K562 (cell line): Measurements from ENCODE around the gene TMEM267. TPM values are rescaled to one million over a fixed set of nuclear protein-coding genes. Genes with fewer than 3 reads are reported as not detected.

Source experiments
- FOXM1 ChIP-seq, 2 experiments: fragments of 450-650 bp in 1 of 2; sonication (generic) in 1 of 2; formaldehyde crosslinking in 1 of 2; IDR thresholded peaks; 2 replicates each; pipeline versions ENCODE4 v1.6.1 to v1.9.0; 2017 to 2022; ENCODE audit warnings: low read depth in 2 of 2, mild to moderate bottlenecking in 2 of 2, missing genetic modification reagents in 1 of 2, moderate library complexity in 1 of 2
- FUS ChIP-seq: fragments of 200-400 bp; formaldehyde crosslinking; optimal IDR thresholded peaks from 2 replicates; pipeline ENCODE3; 2017; ENCODE audit warnings: low read depth, low read length
- MCM3 ChIP-seq: fragments of 450-650 bp; IDR thresholded peaks from 2 replicates; pipeline ENCODE4 v1.6.1; 2016
- MYBL2 ChIP-seq, 2 experiments: fragments of 450-650 bp in 1 of 2; sonication (generic) in 1 of 2; formaldehyde crosslinking in 1 of 2; IDR thresholded peaks; 2 replicates each; pipeline versions ENCODE4 v1.6.1 to v1.8.1; 2017 to 2022; ENCODE audit warnings: borderline replicate concordance in 1 of 2, inconsistent platforms in 1 of 2, low read depth in 1 of 2, mild to moderate bottlenecking in 1 of 2, missing genetic modification reagents in 1 of 2, moderate library complexity in 1 of 2
- OTX1 ChIP-seq: fragments of 450-650 bp; formaldehyde crosslinking; IDR thresholded peaks from 2 replicates; pipeline ENCODE4 v1.4.0; 2022; ENCODE audit warnings: mild to moderate bottlenecking
- PATZ1 ChIP-seq: fragments of 250-450 bp; sonication (Bioruptor Pico); IDR thresholded peaks from 2 replicates; pipeline ENCODE4 v1.5.0; 2020; ENCODE audit warnings: mild to moderate bottlenecking, borderline replicate concordance
- PCBP1 ChIP-seq: fragments of 200-400 bp; formaldehyde crosslinking; IDR thresholded peaks from 2 replicates; pipeline ENCODE4 v1.6.1; 2018; ENCODE audit warnings: mild to moderate bottlenecking, low read depth, low read length; ENCODE audit not compliant: poor library complexity, severe bottlenecking
- POLR2G ChIP-seq: fragments of 200-400 bp; formaldehyde crosslinking; IDR thresholded peaks from 2 replicates; pipeline ENCODE4 v1.6.1; 2017; ENCODE audit warnings: low read depth, mild to moderate bottlenecking, antibody characterized with exemption, low read length, moderate library complexity
- POLR2H ChIP-seq: IDR thresholded peaks from 2 replicates; pipeline ENCODE4 v1.6.1; 2016; ENCODE audit warnings: missing genetic modification characterization, low read depth, mild to moderate bottlenecking, control low read depth, missing compliant biosample characterization, moderate library complexity
- RFX5 ChIP-seq: IDR thresholded peaks from 2 replicates; pipeline ENCODE4 v1.6.1; 2011; ENCODE audit warnings: low read depth, mild to moderate bottlenecking, improper control_type of control experiment, low read length
- SNRNP70 ChIP-seq: fragments of 200-400 bp; formaldehyde crosslinking; optimal IDR thresholded peaks from 2 replicates; pipeline ENCODE3; 2017; ENCODE audit warnings: low read depth, low read length
- SPI1 ChIP-seq: IDR thresholded peaks from 2 replicates; pipeline ENCODE4 v1.6.1; 2011; ENCODE audit warnings: low read depth, low read length, control low read depth, borderline replicate concordance
- STAG1 ChIP-seq: sonication (generic); formaldehyde crosslinking; IDR thresholded peaks from 2 replicates; pipeline ENCODE4 v1.5.0; 2020; ENCODE audit warnings: missing genetic modification reagents, borderline replicate concordance
- U2AF1 ChIP-seq: fragments of 200-400 bp; formaldehyde crosslinking; optimal IDR thresholded peaks from 2 replicates; pipeline ENCODE3; 2017; ENCODE audit warnings: mild to moderate bottlenecking, low read depth, low read length, moderate library complexity
- XRCC5 ChIP-seq: fragments of 200-400 bp; formaldehyde crosslinking; IDR thresholded peaks from 2 replicates; pipeline ENCODE4 v1.6.1; 2017; ENCODE audit warnings: low read depth, mild to moderate bottlenecking, low read length
- ZBTB11 ChIP-seq, 3 experiments: fragments of 200-800 bp in 1 of 3; fragments of 250-450 bp in 1 of 3; fragments of 450-650 bp in 1 of 3; sonication (Bioruptor Pico) in 1 of 3; sonication (Bioruptor generic) in 1 of 3; formaldehyde crosslinking in 1 of 3; IDR thresholded peaks; 2 replicates each; pipeline versions ENCODE4 v1.6.1 to v1.8.0; 2016 to 2022; ENCODE audit warnings: mild to moderate bottlenecking in 2 of 3, missing genetic modification characterization in 2 of 3, missing compliant biosample characterization in 1 of 3, moderate library complexity in 1 of 3
- ZNF280B ChIP-seq: fragments of 250-450 bp; sonication (Bioruptor Pico); IDR thresholded peaks from 2 replicates; pipeline ENCODE4 v1.5.1; 2021; ENCODE audit warnings: mild to moderate bottlenecking
- ZNF583 ChIP-seq: fragments of 250-450 bp; sonication (Bioruptor Pico); IDR thresholded peaks from 2 replicates; pipeline ENCODE4 v1.4.0; 2020
- ZSCAN32 ChIP-seq: fragments of 450-650 bp; formaldehyde crosslinking; IDR thresholded peaks from 2 replicates; pipeline ENCODE4 v1.4.0; 2020; ENCODE audit warnings: mild to moderate bottlenecking, moderate library complexity
- polyA plus RNA-seq, 8 experiments: library from polyadenylated mRNA; depleted of rRNA in 4 of 8; stranded (reverse) in 5 of 8; unstranded in 3 of 8; fragments of >200 nt; fragmentation: Nextera tagmentation in 2 of 8; fragmentation: Illumina TruSeq in 1 of 8; extraction: Ambion mirVana in 2 of 8; extraction: Trizol in 1 of 8; gene quantifications; 2 replicates each; pipeline versions ENCODE4 v1.2.1 to v1.2.3, GENCODE V29; 2011 to 2014; ENCODE audit warnings: inconsistent platforms in 1 of 8, missing spikeins in 1 of 8
- total RNA-seq, 7 experiments: library from RNA; depleted of rRNA in 6 of 7; stranded (reverse); fragments of >200 nt in 6 of 7; fragmentation: Illumina TruSeq in 2 of 7; extraction: Trizol in 2 of 7; gene quantifications; 2 replicates each; pipeline versions ENCODE4 v1.2.1 to v1.2.3, GENCODE V29; 2011 to 2021; ENCODE audit warnings: low replicate concordance in 1 of 7

Gene TMEM267
- total and polyA plus RNA-seq, 9 of the 15 experiments (the other 6 are each of a cell fraction or from before 2014, with no cell fraction given) = 8.1 to 61.1 (median 17.8) TPM

GRCh38 chr5:43483298-43484105 is at the start of gene TMEM267 (continued):
- TF ChIP-seq ZBTB11 (CRISPR knock-in tag; IDR thresholded peaks at IDR 0.05) (no peak), ZNF280B (CRISPR knock-in tag) (no peak), ZSCAN32 (peak; percentile 56; the same call in 1 of the 2 replicates), PATZ1 (CRISPR knock-in tag) (no peak; the same call in 1 of the 2 replicates), SNRNP70 (no peak), SPI1 (no peak), U2AF1 (no peak), FUS (no peak), POLR2H (peak; percentile 97), POLR2G (peak; percentile 99), FOXM1 (IDR thresholded peaks at IDR 0.05; ENCODE audit: low read depth) (no peak), FOXM1 (CRISPR knock-in tag; IDR thresholded peaks at IDR 0.05; ENCODE audit: low read depth) (peak; percentile 59; the same call in 1 of the 2 replicates), RFX5 (no peak), MCM3 (no peak), ZNF583 (0 out of 2 replicates have a peak, but pooled peaks have one; percentile 11), STAG1 (0 out of 2 replicates have a peak, but pooled peaks have one; percentile 37), OTX1 (CRISPR knock-in tag) (no peak), XRCC5 (no peak), PCBP1 (peak; percentile 77), MYBL2 (IDR thresholded peaks at IDR 0.05; ENCODE audit: low read depth) (peak; percentile 59), MYBL2 (CRISPR knock-in tag; IDR thresholded peaks at IDR 0.05; ENCODE audit: borderline replicate concordance) (no peak)
